HG03097 (cell line): ENCODE results near the gene IFT20.
"Not testable (repeated sequence)": the region's sequence is repeated elsewhere in the genome, so short reads cannot be mapped to it uniquely, and the experiment has no call there.

Experiments
- ATAC-seq: cut with Tn5 transposase; IDR thresholded peaks from one replicate; pipeline ENCODE4 v1.9.1; 2021; ENCODE audit not compliant: unreplicated experiment, low FRiP score

The IFT20 gene

GRCh38 chr17:28317099-28317965 lies 17.9 kb downstream of the IFT20 start:
- ATAC-seq: no peak

GRCh38 chr17:28315846-28316705 lies 19.2 kb downstream of the IFT20 start:
- ATAC-seq: no peak

GRCh38 chr17:28313841-28314240 lies 21.4 kb downstream of the IFT20 start:
- no peak for ATAC-seq

GRCh38 chr17:28306954-28307401 lies 28.3 kb downstream of the IFT20 start:
- ATAC-seq: no peak

- no peak for ATAC-seq
Observed at GRCh38 chr17:28298449-28298848, 36.8 kb downstream of the IFT20 start.

- ATAC-seq: no peak
Observed at GRCh38 chr17:28295677-28296578, 39.3 kb downstream of the IFT20 start.

- no peak for ATAC-seq
Observed at GRCh38 chr17:28293994-28294393, 41.3 kb downstream of the IFT20 start.

GRCh38 chr17:28292878-28293277 lies 42.4 kb downstream of the IFT20 start:
- not testable (repeated sequence) for ATAC-seq

- ATAC-seq: no peak
Observed at GRCh38 chr17:28291780-28292330, 43.4 kb downstream of the IFT20 start.

GRCh38 chr17:28290703-28291102 lies 44.6 kb downstream of the IFT20 start:
- no peak for ATAC-seq

GRCh38 chr17:28285965-28286364 lies 49.3 kb downstream of the IFT20 start:
- no peak for ATAC-seq

GRCh38 chr17:28282596-28282995 lies 52.7 kb downstream of the IFT20 start:
- ATAC-seq: no peak

- no peak for ATAC-seq
Observed at GRCh38 chr17:28280826-28281225, 54.4 kb downstream of the IFT20 start.

- ATAC-seq: no peak
Observed at GRCh38 chr17:28279411-28279810, 55.9 kb downstream of the IFT20 start.
